Measurements from ENCODE around the gene GRIP2.

GRIP2 gene

GRCh38 chr3:14573706-14574105 lies 33.6 kb upstream of the GRIP2 start:
- 92 to 95% methylated on average over 21 of the region's 21 CpGs for WGBS, 2 experiments (ENCODE audit: insufficient coverage in 2 of 2)
- H3K4me3 ChIP-seq (ENCODE audit: extremely low read depth, insufficient read depth, low read length, poor library complexity, severe bottlenecking) = no peak overlapping the region
- no peaks in the 10 kb centered on the region for H3K9me3 ChIP-seq (ENCODE audit: control insufficient read depth, low read length)
- H3K36me3 ChIP-seq (ENCODE audit: control insufficient read depth, insufficient read depth, low read length) = no peaks in the 10 kb centered on the region
- H3K4me1 ChIP-seq (ENCODE audit: control insufficient read depth, insufficient read depth, low read length, poor library complexity, severe bottlenecking) = no peaks in the 10 kb centered on the region
- no peak overlapping the region for H3K27ac ChIP-seq (ENCODE audit: low read depth, low read length, severe bottlenecking)

GRCh38 chr3:14570864-14571263 lies 30.7 kb upstream of the GRIP2 start:
- Histone ChIP-seq H3K4me3 (ENCODE audit: extremely low read depth, insufficient read depth, low read length, poor library complexity, severe bottlenecking) (no peak overlapping the region), H3K27ac (ENCODE audit: low read depth, low read length, severe bottlenecking) (no peak overlapping the region), H3K9me3 (ENCODE audit: control insufficient read depth, low read length) (no peaks in the 10 kb centered on the region), H3K4me1 (ENCODE audit: control insufficient read depth, insufficient read depth, low read length, poor library complexity, severe bottlenecking) (no peaks in the 10 kb centered on the region), H3K36me3 (ENCODE audit: control insufficient read depth, insufficient read depth, low read length) (no peaks in the 10 kb centered on the region)
- WGBS, 2 experiments (ENCODE audit: insufficient coverage in 2 of 2) = 100% methylated on average over 1 of the region's 5 CpGs

DNA sequence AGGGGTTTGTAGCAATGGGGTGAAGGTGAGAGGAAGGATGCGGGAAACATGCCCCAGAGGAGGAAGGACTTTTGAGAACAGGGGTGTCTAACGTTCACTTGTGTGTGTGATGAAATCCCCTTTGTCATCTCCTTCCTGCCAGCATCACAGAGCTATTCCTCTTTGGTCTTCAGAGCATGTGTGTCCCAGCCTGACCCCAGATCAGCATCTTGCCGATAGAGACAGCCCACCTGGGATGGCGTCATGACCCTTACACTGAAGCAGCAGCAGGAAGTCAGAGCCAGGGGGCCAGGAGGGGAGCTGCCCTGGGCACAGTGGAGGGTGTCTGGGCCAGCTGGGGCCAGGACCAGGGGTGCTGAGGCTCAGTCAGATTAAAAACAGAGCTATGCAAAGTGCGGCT lies 29.9 kb upstream of the GRIP2 start:
- 68 to 89% methylated on average over 4 to 5 of the region's 5 CpGs for WGBS, 2 experiments (ENCODE audit: insufficient coverage in 2 of 2)
- no peaks in the 10 kb centered on the region for H3K4me1 ChIP-seq (ENCODE audit: control insufficient read depth, insufficient read depth, low read length, poor library complexity, severe bottlenecking)
- H3K9me3 ChIP-seq (ENCODE audit: control insufficient read depth, low read length) = no peaks in the 10 kb centered on the region
- no peaks in the 10 kb centered on the region for H3K36me3 ChIP-seq (ENCODE audit: control insufficient read depth, insufficient read depth, low read length)
- H3K4me3 ChIP-seq (ENCODE audit: extremely low read depth, insufficient read depth, low read length, poor library complexity, severe bottlenecking) = no peak overlapping the region
- no peak overlapping the region for H3K27ac ChIP-seq (ENCODE audit: low read depth, low read length, severe bottlenecking)

DNA sequence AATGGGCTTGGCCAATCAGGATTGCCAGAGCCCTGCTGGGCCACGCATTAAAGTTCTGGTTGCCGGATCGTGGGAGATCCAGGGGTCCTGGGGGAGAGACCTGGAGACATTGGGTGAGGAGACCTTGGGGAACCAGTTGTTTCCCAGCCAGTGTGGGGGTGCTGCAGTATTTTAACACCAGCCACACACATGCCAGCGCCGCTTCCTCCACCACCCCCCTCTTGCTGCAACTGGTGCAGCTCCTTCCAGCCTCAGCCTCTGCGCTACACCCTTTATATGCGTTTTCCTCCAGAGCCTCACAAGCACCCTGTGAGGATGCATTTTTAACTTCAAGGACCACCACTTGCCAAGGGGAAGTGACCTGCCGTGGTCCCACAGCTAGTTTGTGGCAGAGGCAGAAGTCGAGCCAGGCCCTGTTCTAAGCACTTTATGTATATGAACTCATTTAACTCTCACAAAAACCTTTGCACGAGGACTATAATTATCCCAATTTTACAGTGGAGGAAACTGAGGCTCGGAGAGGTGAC lies 29.4 kb upstream of the GRIP2 start:
- no peak overlapping the region for H3K4me3 ChIP-seq (ENCODE audit: extremely low read depth, insufficient read depth, low read length, poor library complexity, severe bottlenecking)
- H3K27ac ChIP-seq (ENCODE audit: low read depth, low read length, severe bottlenecking) = no peak overlapping the region
- no peaks in the 10 kb centered on the region for H3K4me1 ChIP-seq (ENCODE audit: control insufficient read depth, insufficient read depth, low read length, poor library complexity, severe bottlenecking)
- WGBS, 2 experiments (ENCODE audit: insufficient coverage in 2 of 2) = 85% methylated on average over 8 to 11 of the region's 11 CpGs
- no peaks in the 10 kb centered on the region for H3K9me3 ChIP-seq (ENCODE audit: control insufficient read depth, low read length)
- no peaks in the 10 kb centered on the region for H3K36me3 ChIP-seq (ENCODE audit: control insufficient read depth, insufficient read depth, low read length)

GRCh38 chr3:14568269-14568668 lies 28.1 kb upstream of the GRIP2 start:
- WGBS, 2 experiments (ENCODE audit: insufficient coverage in 2 of 2) = 93 to 96% methylated on average over 4 to 7 of the region's 7 CpGs

GRCh38 chr3:14566812-14567211 lies 26.7 kb upstream of the GRIP2 start:
- peaks cover 16% of the 10 kb centered on the region for H3K4me1 ChIP-seq (ENCODE audit: control insufficient read depth, insufficient read depth, low read length, poor library complexity, severe bottlenecking)
- 82 to 88% methylated on average over 1 to 2 of the region's 2 CpGs for WGBS, 2 experiments (ENCODE audit: insufficient coverage in 2 of 2)

More at GRCh38 chr3:14568269-14568668, 28.1 kb upstream of the GRIP2 start:
- no peak overlapping the region for H3K4me3 ChIP-seq (ENCODE audit: extremely low read depth, insufficient read depth, low read length, poor library complexity, severe bottlenecking)
- H3K36me3 ChIP-seq (ENCODE audit: control insufficient read depth, insufficient read depth, low read length) = no peaks in the 10 kb centered on the region
- H3K4me1 ChIP-seq (ENCODE audit: control insufficient read depth, insufficient read depth, low read length, poor library complexity, severe bottlenecking) = peaks cover 3% of the 10 kb centered on the region
- no peak overlapping the region for H3K27ac ChIP-seq (ENCODE audit: low read depth, low read length, severe bottlenecking)
- H3K9me3 ChIP-seq (ENCODE audit: control insufficient read depth, low read length) = no peaks in the 10 kb centered on the region

GRCh38 chr3:14565868-14566588 lies 25.9 kb upstream of the GRIP2 start:
- no peak overlapping the region for H3K4me3 ChIP-seq (ENCODE audit: extremely low read depth, insufficient read depth, low read length, poor library complexity, severe bottlenecking)
- H3K9me3 ChIP-seq (ENCODE audit: control insufficient read depth, low read length) = no peaks in the 10 kb centered on the region
- no peaks in the 10 kb centered on the region for H3K36me3 ChIP-seq (ENCODE audit: control insufficient read depth, insufficient read depth, low read length)
- 89 to 95% methylated on average over 10 of the region's 10 CpGs for WGBS, 2 experiments (ENCODE audit: insufficient coverage in 2 of 2)
- H3K27ac ChIP-seq (ENCODE audit: low read depth, low read length, severe bottlenecking) = no peak overlapping the region
- peaks cover 18% of the 10 kb centered on the region for H3K4me1 ChIP-seq (ENCODE audit: control insufficient read depth, insufficient read depth, low read length, poor library complexity, severe bottlenecking)

More at GRCh38 chr3:14566812-14567211, 26.7 kb upstream of the GRIP2 start:
- H3K27ac ChIP-seq (ENCODE audit: low read depth, low read length, severe bottlenecking) = no peak overlapping the region
- H3K36me3 ChIP-seq (ENCODE audit: control insufficient read depth, insufficient read depth, low read length) = no peaks in the 10 kb centered on the region
- H3K4me3 ChIP-seq (ENCODE audit: extremely low read depth, insufficient read depth, low read length, poor library complexity, severe bottlenecking) = no peak overlapping the region
- H3K9me3 ChIP-seq (ENCODE audit: control insufficient read depth, low read length) = no peaks in the 10 kb centered on the region

GRCh38 chr3:14564741-14565140 lies 24.6 kb upstream of the GRIP2 start:
- Histone ChIP-seq H3K27ac (ENCODE audit: low read depth, low read length, severe bottlenecking) (no peak overlapping the region), H3K4me1 (ENCODE audit: control insufficient read depth, insufficient read depth, low read length, poor library complexity, severe bottlenecking) (peaks cover 23% of the 10 kb centered on the region), H3K36me3 (ENCODE audit: control insufficient read depth, insufficient read depth, low read length) (no peaks in the 10 kb centered on the region), H3K9me3 (ENCODE audit: control insufficient read depth, low read length) (no peaks in the 10 kb centered on the region), H3K4me3 (ENCODE audit: extremely low read depth, insufficient read depth, low read length, poor library complexity, severe bottlenecking) (no peak overlapping the region)
- WGBS, 2 experiments (ENCODE audit: insufficient coverage in 2 of 2) = 86 to 91% methylated on average over 5 to 8 of the region's 10 CpGs

DNA sequence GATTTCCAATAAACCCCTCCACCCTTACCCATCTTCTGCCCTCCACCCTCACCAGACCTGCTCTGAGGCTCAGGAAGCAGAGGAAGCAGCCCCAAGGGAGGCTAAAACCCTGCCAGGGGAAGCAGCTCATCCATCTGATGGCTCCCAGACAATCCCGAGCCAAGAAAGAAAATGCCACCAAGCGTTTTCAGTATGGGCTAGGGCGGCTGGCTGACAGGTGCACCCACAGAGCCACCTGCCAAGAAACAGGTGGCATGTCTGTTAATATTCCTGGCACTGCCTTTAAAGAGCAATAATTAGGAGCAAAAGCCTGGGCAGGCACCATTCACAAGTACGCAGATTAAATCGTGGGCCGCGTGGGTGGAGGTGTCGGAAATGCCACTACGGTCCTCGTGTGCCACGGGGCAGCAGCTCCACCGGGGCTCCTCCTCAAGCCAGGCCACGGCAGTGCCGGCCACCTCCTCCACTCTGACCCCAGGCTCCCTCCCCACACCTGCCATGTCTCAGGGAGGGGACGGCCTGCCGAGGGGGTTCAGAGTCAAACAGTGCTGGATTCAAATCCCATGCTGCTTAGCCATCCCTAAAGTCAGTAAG lies 23.9 kb upstream of the GRIP2 start:
- Histone ChIP-seq H3K9me3 (ENCODE audit: control insufficient read depth, low read length) (no peaks in the 10 kb centered on the region), H3K4me3 (ENCODE audit: extremely low read depth, insufficient read depth, low read length, poor library complexity, severe bottlenecking) (no peak overlapping the region), H3K4me1 (ENCODE audit: control insufficient read depth, insufficient read depth, low read length, poor library complexity, severe bottlenecking) (peaks cover 23% of the 10 kb centered on the region), H3K36me3 (ENCODE audit: control insufficient read depth, insufficient read depth, low read length) (no peaks in the 10 kb centered on the region), H3K27ac (ENCODE audit: low read depth, low read length, severe bottlenecking) (no peak overlapping the region)
- WGBS, 2 experiments (ENCODE audit: insufficient coverage in 2 of 2) = 91 to 92% methylated on average over 11 to 16 of the region's 16 CpGs

GRCh38 chr3:14562121-14562890 lies 22.2 kb upstream of the GRIP2 start:
- WGBS, 2 experiments (ENCODE audit: insufficient coverage in 2 of 2) = 89 to 93% methylated on average over 14 of the region's 14 CpGs
- Histone ChIP-seq H3K4me1 (ENCODE audit: control insufficient read depth, insufficient read depth, low read length, poor library complexity, severe bottlenecking) (peaks cover 23% of the 10 kb centered on the region), H3K4me3 (ENCODE audit: extremely low read depth, insufficient read depth, low read length, poor library complexity, severe bottlenecking) (no peak overlapping the region), H3K9me3 (ENCODE audit: control insufficient read depth, low read length) (no peaks in the 10 kb centered on the region), H3K27ac (ENCODE audit: low read depth, low read length, severe bottlenecking) (no peak overlapping the region), H3K36me3 (ENCODE audit: control insufficient read depth, insufficient read depth, low read length) (no peaks in the 10 kb centered on the region)

All from mesodermal cell (in vitro differentiated cells).